HG03039 (cell line): ENCODE data around the gene PCDHGB2.
"Not testable (repeated sequence)": the region's sequence is repeated elsewhere in the genome, so short reads cannot be mapped to it uniquely, and the experiment has no call there.

ENCODE experiments used
- ATAC-seq: cut with Tn5 transposase; IDR thresholded peaks from one replicate; pipeline ENCODE4 v1.9.1; 2021; ENCODE audit warnings: mild to moderate bottlenecking, moderate library complexity; ENCODE audit not compliant: unreplicated experiment

PCDHGB2 gene

DNA sequence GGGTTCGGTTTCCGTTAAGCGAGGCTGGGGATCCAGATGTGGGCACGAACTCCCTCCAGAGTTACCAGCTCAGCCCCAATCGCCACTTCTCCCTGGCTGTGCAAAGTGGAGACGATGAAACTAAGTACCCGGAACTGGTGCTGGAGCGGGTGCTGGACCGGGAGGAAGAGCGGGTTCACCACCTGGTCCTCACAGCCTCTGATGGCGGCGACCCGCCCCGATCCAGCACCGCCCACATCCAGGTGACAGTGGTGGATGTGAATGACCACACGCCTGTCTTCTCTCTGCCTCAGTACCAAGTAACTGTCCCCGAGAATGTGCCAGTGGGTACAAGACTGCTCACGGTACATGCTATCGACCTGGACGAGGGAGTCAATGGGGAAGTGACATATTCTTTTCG lies 23.6 kb downstream of the PCDHGB2 start:
- no peak for ATAC-seq

DNA sequence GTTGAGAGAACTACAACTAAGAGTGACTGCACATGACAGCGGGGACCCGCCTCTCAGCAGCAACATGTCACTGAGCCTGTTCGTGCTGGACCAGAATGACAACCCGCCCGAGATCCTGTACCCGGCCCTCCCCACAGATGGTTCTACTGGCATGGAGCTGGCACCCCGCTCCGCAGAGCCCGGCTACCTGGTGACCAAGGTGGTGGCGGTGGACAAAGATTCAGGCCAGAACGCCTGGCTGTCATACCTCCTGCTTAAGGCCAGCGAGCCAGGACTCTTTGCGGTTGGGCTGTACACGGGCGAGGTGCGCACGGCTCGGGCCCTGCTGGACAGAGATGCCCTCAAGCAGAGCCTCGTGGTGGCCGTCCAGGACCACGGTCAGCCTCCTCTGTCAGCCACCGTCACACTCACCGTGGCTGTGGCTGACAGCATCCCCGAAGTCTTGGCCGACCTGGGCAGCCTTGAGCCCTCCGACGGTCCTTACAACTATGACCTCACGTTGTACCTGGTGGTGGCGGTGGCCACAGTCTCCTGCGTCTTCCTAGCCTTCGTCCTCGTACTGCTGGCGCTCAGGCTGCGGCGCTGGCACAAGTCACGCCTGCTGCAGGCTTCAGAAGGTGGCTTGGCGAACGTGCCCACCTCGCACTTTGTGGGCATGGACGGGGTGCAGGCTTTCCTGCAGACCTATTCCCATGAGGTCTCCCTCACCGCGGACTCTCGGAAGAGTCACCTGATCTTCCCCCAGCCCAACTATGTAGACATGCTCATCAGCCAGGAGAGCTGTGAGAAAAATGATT lies 24.9 kb downstream of the PCDHGB2 start:
- ATAC-seq, result no peak

DNA sequence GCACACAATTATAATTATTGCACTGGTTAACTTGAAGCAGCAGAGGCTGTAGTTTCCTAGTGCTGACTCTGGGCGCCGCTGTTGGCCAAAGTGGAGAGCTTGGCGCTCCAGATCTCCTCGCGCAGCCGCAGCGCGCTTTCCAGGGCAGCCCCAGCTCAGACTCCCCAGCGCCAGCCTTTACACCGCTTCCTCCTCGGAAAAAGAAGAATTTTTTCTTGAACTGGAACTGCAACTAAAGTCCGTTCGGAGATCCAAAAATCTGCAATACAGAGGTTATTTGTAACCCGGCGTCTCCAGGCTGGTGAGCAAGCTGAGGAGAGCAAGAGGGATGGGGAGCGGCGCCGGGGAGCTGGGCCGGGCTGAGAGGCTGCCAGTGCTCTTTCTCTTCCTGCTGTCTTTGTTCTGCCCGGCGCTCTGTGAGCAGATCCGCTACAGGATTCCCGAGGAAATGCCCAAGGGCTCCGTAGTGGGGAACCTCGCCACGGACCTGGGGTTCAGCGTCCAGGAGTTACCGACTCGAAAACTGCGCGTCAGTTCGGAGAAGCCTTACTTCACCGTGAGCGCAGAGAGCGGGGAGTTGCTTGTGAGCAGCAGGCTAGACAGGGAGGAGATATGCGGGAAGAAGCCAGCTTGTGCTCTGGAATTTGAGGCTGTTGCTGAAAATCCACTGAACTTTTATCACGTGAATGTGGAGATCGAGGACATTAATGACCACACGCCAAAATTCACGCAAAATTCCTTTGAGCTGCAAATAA lies 27.9 kb downstream of the PCDHGB2 start, which contains the start of gene PCDHGB4:
Gene PCDHGB4 (plus strand): TSS at position 142 of the 755 bp plus-strand sequence. CDS start 187 bp downstream, at position 329.
- peak; percentile 49 for ATAC-seq

DNA sequence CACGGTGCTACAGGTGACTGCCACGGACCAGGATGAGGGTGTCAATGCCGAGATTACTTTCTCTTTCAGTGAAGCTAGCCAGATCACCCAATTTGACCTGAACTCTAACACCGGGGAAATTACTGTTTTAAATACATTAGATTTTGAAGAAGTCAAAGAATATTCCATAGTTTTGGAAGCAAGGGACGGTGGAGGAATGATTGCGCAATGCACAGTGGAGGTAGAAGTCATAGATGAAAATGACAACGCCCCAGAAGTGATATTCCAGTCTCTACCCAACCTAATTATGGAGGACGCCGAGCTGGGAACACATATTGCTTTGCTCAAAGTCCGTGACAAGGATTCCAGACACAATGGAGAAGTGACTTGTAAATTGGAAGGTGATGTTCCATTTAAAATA lies 28.9 kb downstream of the PCDHGB2 start:
- no peak for ATAC-seq

GRCh38 chr5:141389153-141390042 lies 29.6 kb downstream of the PCDHGB2 start:
- ATAC-seq, result no peak

DNA sequence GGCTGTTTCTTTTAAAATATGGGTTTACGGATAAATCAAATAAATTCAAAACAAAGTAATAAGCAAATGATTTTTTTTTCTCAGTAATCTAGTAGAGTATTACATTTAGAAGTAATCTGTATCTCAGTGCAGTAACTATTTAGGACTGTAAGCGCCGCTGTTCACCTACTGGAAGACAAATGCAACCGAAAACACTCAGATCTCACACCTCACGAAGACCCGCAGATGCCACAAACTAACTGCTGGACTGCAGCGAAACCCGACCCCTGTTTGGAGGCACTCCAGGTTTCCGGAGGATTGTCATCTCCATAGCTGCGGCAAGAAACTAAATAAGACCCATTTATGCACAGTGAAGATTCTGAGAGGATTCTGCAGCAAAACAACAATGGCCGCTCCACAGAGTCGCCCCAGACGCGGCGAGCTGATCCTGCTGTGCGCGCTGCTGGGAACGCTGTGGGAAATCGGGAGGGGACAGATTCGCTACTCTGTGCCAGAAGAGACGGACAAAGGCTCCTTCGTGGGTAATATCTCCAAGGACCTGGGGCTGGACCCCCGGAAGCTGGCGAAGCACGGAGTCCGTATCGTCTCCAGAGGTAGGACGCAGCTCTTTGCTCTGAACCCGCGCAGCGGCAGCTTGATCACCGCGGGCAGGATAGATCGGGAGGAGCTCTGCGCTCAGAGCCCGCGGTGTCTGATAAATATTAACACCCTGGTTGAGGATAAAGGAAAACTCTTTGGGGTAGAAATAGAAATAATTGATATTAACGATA lies 32.8 kb downstream of the PCDHGB2 start, which contains the start of gene PCDHGA8:
Gene PCDHGA8 (plus strand): TSS at position 205 of the 770 bp plus-strand sequence. CDS start 181 bp downstream, at position 386.
- no peak for ATAC-seq

DNA sequence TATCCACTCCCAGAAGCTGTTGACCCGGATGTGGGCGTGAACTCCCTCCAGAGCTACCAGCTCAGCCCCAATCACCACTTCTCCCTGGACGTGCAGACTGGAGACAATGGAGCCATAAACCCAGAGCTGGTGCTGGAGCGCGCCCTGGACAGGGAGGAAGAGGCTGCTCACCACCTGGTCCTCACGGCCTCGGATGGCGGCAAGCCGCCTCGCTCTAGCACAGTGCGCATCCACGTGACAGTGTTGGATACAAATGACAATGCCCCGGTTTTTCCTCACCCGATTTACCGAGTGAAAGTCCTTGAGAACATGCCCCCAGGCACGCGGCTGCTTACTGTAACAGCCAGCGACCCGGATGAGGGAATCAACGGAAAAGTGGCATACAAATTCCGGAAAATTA lies 33.5 kb downstream of the PCDHGB2 start:
- ATAC-seq, result no peak

- ATAC-seq, result not testable (repeated sequence)
These were observed 34.8 kb downstream of the PCDHGB2 start for GRCh38 chr5:141394401-141395187.

DNA sequence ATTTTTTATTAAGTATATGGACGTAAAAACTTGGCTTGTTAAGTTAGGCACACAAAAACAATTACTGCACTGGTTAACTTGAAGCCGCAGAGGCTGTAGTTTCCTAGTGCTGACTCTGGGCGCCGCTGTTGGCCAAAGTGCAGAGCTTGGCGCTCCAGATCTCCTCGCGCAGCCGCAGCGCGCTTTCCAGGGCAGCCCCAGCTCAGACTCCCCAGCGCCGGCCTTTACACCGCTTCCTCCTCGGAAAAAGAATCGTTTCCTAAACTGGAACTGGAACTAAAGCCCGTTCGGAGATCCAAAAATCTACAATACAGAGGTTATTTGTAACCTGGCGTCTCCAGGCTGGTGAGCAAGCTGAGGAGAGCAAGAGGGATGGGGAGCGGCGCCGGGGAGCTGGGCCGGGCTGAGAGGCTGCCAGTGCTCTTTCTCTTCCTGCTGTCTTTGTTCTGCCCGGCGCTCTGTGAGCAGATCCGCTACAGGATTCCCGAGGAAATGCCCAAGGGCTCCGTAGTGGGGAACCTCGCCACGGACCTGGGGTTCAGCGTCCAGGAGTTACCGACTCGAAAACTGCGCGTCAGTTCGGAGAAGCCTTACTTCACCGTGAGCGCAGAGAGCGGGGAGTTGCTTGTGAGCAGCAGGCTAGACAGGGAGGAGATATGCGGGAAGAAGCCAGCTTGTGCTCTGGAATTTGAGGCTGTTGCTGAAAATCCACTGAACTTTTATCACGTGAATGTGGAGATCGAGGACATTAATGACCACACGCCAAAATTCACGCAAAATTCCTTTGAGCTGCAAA lies 38.2 kb downstream of the PCDHGB2 start, which contains the start of gene PCDHGB5:
Gene PCDHGB5 (plus strand): TSS at position 192 of the 796 bp plus-strand sequence. CDS start 181 bp downstream, at position 373.
- ATAC-seq, result peak; percentile 87

DNA sequence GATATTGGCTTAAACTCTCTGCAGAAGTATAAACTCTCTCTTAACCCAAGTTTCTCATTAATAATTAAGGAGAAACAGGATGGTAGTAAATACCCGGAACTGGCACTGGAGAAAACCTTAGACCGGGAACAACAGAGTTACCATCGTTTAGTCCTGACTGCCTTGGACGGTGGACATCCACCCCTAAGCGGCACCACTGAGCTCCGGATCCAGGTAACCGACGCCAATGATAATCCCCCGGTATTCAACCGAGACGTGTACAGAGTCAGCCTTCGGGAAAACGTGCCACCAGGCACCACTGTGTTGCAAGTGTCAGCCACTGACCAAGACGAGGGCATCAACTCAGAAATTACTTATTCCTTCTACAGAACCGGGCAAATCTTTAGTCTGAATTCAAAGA lies 38.8 kb downstream of the PCDHGB2 start:
- no peak for ATAC-seq

GRCh38 chr5:141399555-141400258 lies 39.9 kb downstream of the PCDHGB2 start:
- no peak for ATAC-seq

DNA sequence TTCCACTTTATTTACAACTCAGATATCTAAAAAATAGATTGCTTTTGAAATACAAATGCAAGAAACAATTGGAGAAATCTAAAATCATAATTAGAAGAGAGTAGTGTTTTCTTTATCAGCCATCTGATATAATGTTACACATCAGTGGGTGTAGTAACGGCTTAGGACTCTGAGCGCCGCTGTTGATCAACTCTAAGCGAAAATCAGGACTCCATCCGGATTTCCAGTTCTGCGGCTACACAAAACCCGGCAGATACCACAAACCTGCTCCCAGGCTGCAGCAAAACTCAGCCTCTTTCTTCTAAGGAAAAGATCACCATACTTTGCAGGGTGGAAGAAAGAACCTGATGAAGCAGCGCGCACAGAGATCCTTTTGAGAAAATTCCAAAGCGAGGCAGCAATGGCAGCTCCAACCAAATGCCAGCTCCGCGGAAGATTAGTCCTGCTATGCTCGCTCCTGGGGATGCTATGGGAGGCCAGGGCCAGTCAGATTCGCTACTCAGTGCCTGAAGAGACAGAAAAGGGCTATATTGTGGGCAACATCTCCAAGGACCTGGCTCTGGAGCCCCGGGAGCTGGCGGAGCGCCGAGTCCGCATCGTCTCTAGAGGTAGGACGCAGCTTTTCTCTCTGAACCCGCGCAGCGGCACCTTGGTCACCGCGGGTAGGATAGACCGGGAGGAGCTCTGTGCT lies 42.9 kb downstream of the PCDHGB2 start, which contains the start of gene PCDHGA9:
Gene PCDHGA9 (plus strand): TSS at position 226 of the 691 bp plus-strand sequence. CDS start 175 bp downstream, at position 401.
- ATAC-seq, result no peak

GRCh38 chr5:141403387-141403786 lies 43.6 kb downstream of the PCDHGB2 start:
- no peak for ATAC-seq

DNA sequence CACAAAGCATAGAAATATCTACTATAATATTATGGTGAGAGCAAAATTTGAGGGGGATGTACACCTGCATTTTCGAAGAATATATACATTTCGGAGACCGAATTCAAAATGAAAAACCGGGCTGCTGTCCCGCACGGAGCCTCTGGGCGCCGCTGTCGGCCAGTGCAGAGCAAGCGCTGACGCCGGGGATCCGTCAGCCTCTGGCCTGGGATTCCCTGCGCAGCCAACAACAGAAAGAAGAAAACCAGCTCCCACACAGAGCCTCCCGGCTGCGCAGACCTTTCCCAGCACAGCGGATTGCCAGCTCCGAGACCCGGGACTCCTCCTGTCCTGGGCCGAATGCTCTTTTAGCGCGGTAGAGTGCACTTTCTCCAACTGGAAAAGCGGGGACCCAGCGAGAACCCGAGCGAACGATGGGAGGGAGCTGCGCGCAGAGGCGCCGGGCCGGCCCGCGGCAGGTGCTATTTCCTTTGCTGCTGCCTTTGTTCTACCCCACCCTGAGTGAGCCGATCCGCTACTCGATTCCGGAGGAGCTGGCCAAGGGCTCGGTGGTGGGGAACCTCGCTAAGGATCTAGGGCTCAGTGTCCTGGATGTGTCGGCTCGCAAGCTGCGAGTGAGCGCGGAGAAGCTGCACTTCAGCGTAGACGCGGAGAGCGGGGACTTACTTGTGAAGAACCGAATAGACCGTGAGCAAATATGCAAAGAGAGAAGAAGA lies 48.2 kb downstream of the PCDHGB2 start, which contains the start of gene PCDHGB6:
Gene PCDHGB6 (plus strand): TSS at position 232 of the 716 bp plus-strand sequence. CDS start 182 bp downstream, at position 414.
- not testable (repeated sequence) for ATAC-seq

GRCh38 chr5:141409598-141410306 lies 50.0 kb downstream of the PCDHGB2 start:
- ATAC-seq, result no peak

DNA sequence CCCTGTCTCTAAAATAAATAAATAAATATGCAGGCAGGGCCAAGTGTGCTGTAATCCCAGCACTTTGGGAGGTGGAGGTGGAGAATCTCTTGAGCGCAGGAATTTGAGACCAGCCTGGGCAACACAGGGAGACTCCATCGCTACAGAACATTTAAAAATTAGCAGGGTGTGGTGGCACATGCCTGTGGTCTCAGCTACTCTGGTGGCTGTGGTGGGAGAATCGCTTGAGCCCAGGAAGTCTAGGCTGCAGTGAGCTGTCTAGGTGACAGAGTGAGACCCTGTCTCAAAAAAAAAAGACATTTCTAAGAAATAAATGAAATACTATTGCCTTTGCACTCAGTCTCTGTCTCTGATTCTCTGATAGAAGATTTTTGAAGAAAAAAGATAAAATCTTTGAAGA lies 51.8 kb downstream of the PCDHGB2 start:
- ATAC-seq, result no peak
